Mesenchymal stem cell (in vitro differentiated cells and primary cell): ENCODE results near the gene CERS2. TPM values are rescaled to one million over a fixed set of nuclear protein-coding genes. Genes with fewer than 3 reads are reported as not detected.
A peak's percentile ranks its signal among the peaks of the same experiment; 100 is the strongest.

Source experiments
- DNase-seq: peaks from one replicate; pipeline ENCODE4 v3.0.0-alpha.2; 2013
- H2AFZ ChIP-seq: one replicate; pipeline ENCODE4 v1.6.1; 2013; ENCODE audit warnings: low read depth, mild to moderate bottlenecking, control low read depth, inconsistent platforms, low read length, moderate library complexity
- H2AK5ac ChIP-seq: 2 replicates; pipeline ENCODE4 v1.6.1; 2013; ENCODE audit warnings: low read length, moderate library complexity, mild to moderate bottlenecking, inconsistent platforms; ENCODE audit not compliant: severe bottlenecking
- H2BK120ac ChIP-seq: one replicate; pipeline ENCODE4 v1.6.1; 2013; ENCODE audit warnings: low read depth, mild to moderate bottlenecking, inconsistent platforms, low read length, moderate library complexity
- H2BK12ac ChIP-seq, 2 experiments: one replicate each; pipeline ENCODE4 v1.6.1; 2013; ENCODE audit warnings: inconsistent platforms in 2 of 2, low read length in 2 of 2, mild to moderate bottlenecking in 2 of 2, moderate library complexity in 2 of 2, control low read depth in 1 of 2
- H2BK15ac ChIP-seq: one replicate; pipeline ENCODE4 v1.6.1; 2013; ENCODE audit warnings: mild to moderate bottlenecking, low read depth, inconsistent platforms; ENCODE audit not compliant: poor library complexity, severe bottlenecking
- H2BK5ac ChIP-seq: 2 replicates; pipeline ENCODE4 v1.6.1; 2013; ENCODE audit warnings: low read depth, mild to moderate bottlenecking, low read length, control low read depth, inconsistent platforms; ENCODE audit not compliant: poor library complexity, severe bottlenecking
- H3K14ac ChIP-seq, 2 experiments: one replicate each; pipeline ENCODE4 v1.6.1; 2013; ENCODE audit warnings: inconsistent platforms in 2 of 2, low read length in 2 of 2, control low read depth in 1 of 2, mild to moderate bottlenecking in 1 of 2, moderate library complexity in 1 of 2
- H3K18ac ChIP-seq, 2 experiments: one replicate each; pipeline ENCODE4 v1.6.1; 2013; ENCODE audit warnings: inconsistent platforms in 2 of 2, low read length in 2 of 2, control low read depth in 1 of 2, low read depth in 1 of 2, mild to moderate bottlenecking in 1 of 2
- H3K23ac ChIP-seq, 2 experiments: one replicate each; pipeline ENCODE4 v1.6.1; 2013; ENCODE audit warnings: inconsistent platforms in 2 of 2, low read length in 2 of 2, mild to moderate bottlenecking in 2 of 2, moderate library complexity in 2 of 2, control low read depth in 1 of 2
- H3K27ac ChIP-seq: 2 replicates; pipeline ENCODE4 v1.5.1; 2013; ENCODE audit warnings: mild to moderate bottlenecking, moderate library complexity, low read length, control low read depth, inconsistent platforms; ENCODE audit not compliant: poor library complexity, severe bottlenecking
- H3K27me3 ChIP-seq, 2 experiments: 2 replicates each; pipeline versions ENCODE4 v1.6.1 to v1.7.0; 2013; ENCODE audit warnings: low read length in 2 of 2, mild to moderate bottlenecking in 2 of 2, moderate library complexity in 2 of 2, control low read depth in 1 of 2, inconsistent platforms in 1 of 2; ENCODE audit not compliant: control insufficient read depth in 1 of 2, insufficient read depth in 1 of 2
- H3K36me3 ChIP-seq, 2 experiments: 2 replicates each; pipeline versions ENCODE4 v1.6.1 to v1.7.0; 2013; ENCODE audit warnings: low read length in 2 of 2, control low read depth in 1 of 2, inconsistent platforms in 1 of 2, low read depth in 1 of 2, mild to moderate bottlenecking in 1 of 2; ENCODE audit not compliant: insufficient read depth in 2 of 2, control insufficient read depth in 1 of 2
- H3K4ac ChIP-seq, 2 experiments: one replicate each; pipeline ENCODE4 v1.6.1; 2013; ENCODE audit warnings: inconsistent platforms in 2 of 2, low read length in 2 of 2, mild to moderate bottlenecking in 2 of 2, moderate library complexity in 2 of 2, control low read depth in 1 of 2, low read depth in 1 of 2
- H3K4me1 ChIP-seq: 2 replicates; pipeline ENCODE4 v1.6.1; 2013; ENCODE audit warnings: low read depth, low read length, control low read depth; ENCODE audit not compliant: control insufficient read depth, insufficient read depth
- H3K4me2 ChIP-seq: 2 replicates; pipeline ENCODE4 v1.6.1; 2013; ENCODE audit warnings: low read length, mild to moderate bottlenecking, inconsistent platforms; ENCODE audit not compliant: poor library complexity, severe bottlenecking
- H3K4me3 ChIP-seq, 2 experiments: 2 replicates each; pipeline versions ENCODE4 v1.5.1 to v1.7.0; 2013; ENCODE audit warnings: low read length in 2 of 2, mild to moderate bottlenecking in 2 of 2, control low read depth in 1 of 2, low read depth in 1 of 2; ENCODE audit not compliant: insufficient read depth in 1 of 2
- H3K79me1 ChIP-seq: replicated peaks from 2 replicates; pipeline ENCODE4 v1.6.1; 2013; ENCODE audit warnings: mild to moderate bottlenecking, control low read depth, low read length, inconsistent platforms; ENCODE audit not compliant: poor library complexity, severe bottlenecking
- H3K9ac ChIP-seq: 2 replicates; pipeline ENCODE4 v1.7.0; 2013; ENCODE audit warnings: mild to moderate bottlenecking, low read length, moderate library complexity
- H3K9me3 ChIP-seq: 2 replicates; pipeline ENCODE4 v1.7.0; 2013; ENCODE audit warnings: mild to moderate bottlenecking, low read length; ENCODE audit not compliant: control insufficient read depth
- H4K8ac ChIP-seq: one replicate; pipeline ENCODE4 v1.6.1; 2013; ENCODE audit warnings: inconsistent platforms, mild to moderate bottlenecking, low read length, moderate library complexity
- H4K91ac ChIP-seq: one replicate; pipeline ENCODE4 v1.6.1; 2013; ENCODE audit warnings: mild to moderate bottlenecking, low read length, inconsistent platforms
- WGBS: methylation state at CpG from one replicate; pipeline ENCODE4 v1.1.7; 2013; ENCODE audit warnings: mixed read lengths; 5-methylcytosine and 5-hydroxymethylcytosine counted together
- polyA plus RNA-seq, 2 experiments: library from polyadenylated mRNA; stranded (reverse); fragments of 200-250 nt; gene quantifications; one replicate each; pipeline ENCODE4 v1.2.3, GENCODE V29; 2013

CERS2 gene
- polyA plus RNA-seq (2013, experiment 1 of 2): 216 TPM
- 216 TPM for polyA plus RNA-seq (2013, experiment 2 of 2)

- WGBS: 5% methylated on average over 78 of the region's 106 CpGs
- peak within 1 kb of the TSS; percentile 44 for H2AK5ac ChIP-seq
- H3K18ac ChIP-seq: peak within 1 kb of the TSS; percentile 93 to 94
- peak within 1 kb of the TSS; percentile 94 for H4K8ac ChIP-seq
- H3K4me1 ChIP-seq: peaks cover 44% of the 10 kb centered on the region
- H4K91ac ChIP-seq: peak within 1 kb of the TSS; percentile 90
- DNase-seq: peak; percentile 84
- peak within 1 kb of the TSS; percentile 88 to 91 for H3K14ac ChIP-seq
- H2BK12ac ChIP-seq: peak within 1 kb of the TSS in 1 of 2 experiments; percentile 92
- no peaks in the 10 kb centered on the region for H3K79me1 ChIP-seq
- no peaks in the 10 kb centered on the region for H3K36me3 ChIP-seq
- peak within 1 kb of the TSS; percentile 96 for H2BK5ac ChIP-seq
- peak within 1 kb of the TSS; percentile 100 for H2BK15ac ChIP-seq
- peak within 1 kb of the TSS; percentile 96 for H3K9ac ChIP-seq
- peak within 1 kb of the TSS; percentile 99 for H2BK120ac ChIP-seq
- peak within 1 kb of the TSS; percentile 88 for H3K27ac ChIP-seq
- H3K4ac ChIP-seq: peak within 1 kb of the TSS; percentile 96 to 99
- H2AFZ ChIP-seq: no peak within 1 kb of the TSS
- H3K4me2 ChIP-seq: peak within 1 kb of the TSS; percentile 85
- no peaks in the 10 kb centered on the region for H3K9me3 ChIP-seq
- H3K27me3 ChIP-seq: no peaks in the 10 kb centered on the region
- H3K23ac ChIP-seq: peak within 1 kb of the TSS; percentile 83 to 87
- H3K4me3 ChIP-seq: peak within 1 kb of the TSS; percentile 84 to 97
These were observed at the start of gene CERS2 for GRCh38 chr1:150974580-150975478. Gene CERS2 (minus strand): TSS chr1:150974835. CDS start chr1:150969090, 5,745 bp downstream.

- H2BK5ac ChIP-seq: no peak overlapping the region
- peak overlapping the region; percentile 58 for H3K27ac ChIP-seq
- no peaks in the 10 kb centered on the region for H3K9me3 ChIP-seq
- H3K23ac ChIP-seq: no peak overlapping the region
- H2AFZ ChIP-seq: no peak overlapping the region
- no peak overlapping the region for H3K4me3 ChIP-seq
- H2AK5ac ChIP-seq: no peak overlapping the region
- H3K4me2 ChIP-seq: no peak overlapping the region
- H3K18ac ChIP-seq: peak overlapping the region in 1 of 2 experiments; percentile 61
- no peak overlapping the region for H3K14ac ChIP-seq
- H4K8ac ChIP-seq: no peak overlapping the region
- H3K27me3 ChIP-seq: no peaks in the 10 kb centered on the region
- 56% methylated on average over 1 of the region's 2 CpGs for WGBS
- H4K91ac ChIP-seq: no peak overlapping the region
- no peak overlapping the region for H2BK120ac ChIP-seq
- H3K9ac ChIP-seq: no peak overlapping the region
- H3K4me1 ChIP-seq: peaks cover 7% of the 10 kb centered on the region
- H2BK15ac ChIP-seq: no peak overlapping the region
- peaks cover 0 to 9% of the 10 kb centered on the region in 2 experiments for H3K36me3 ChIP-seq
- peak; percentile 89 for DNase-seq
- peaks cover 20% of the 10 kb centered on the region for H3K79me1 ChIP-seq
- H3K4ac ChIP-seq: no peak overlapping the region
- H2BK12ac ChIP-seq: peak overlapping the region in 1 of 2 experiments; percentile 11
These were observed 38.9 kb upstream of the CERS2 start for GRCh38 chr1:151013518-151013917.

- Histone ChIP-seq H3K18ac (peak overlapping the region in 1 of 2 experiments; percentile 61), H3K36me3 (peaks cover 0 to 3% of the 10 kb centered on the region in 2 experiments), H3K4me3 (no peak overlapping the region), H2AFZ (no peak overlapping the region), H2BK15ac (no peak overlapping the region), H3K4me2 (peak overlapping the region; percentile 17), H3K27me3 (no peaks in the 10 kb centered on the region), H3K14ac (no peak overlapping the region), H3K27ac (peak overlapping the region; percentile 58), H4K8ac (no peak overlapping the region), H4K91ac (no peak overlapping the region), H3K4ac (no peak overlapping the region), H2BK12ac (peak overlapping the region in 1 of 2 experiments; percentile 11), H3K9ac (no peak overlapping the region), H2AK5ac (no peak overlapping the region), H3K4me1 (peaks cover 8% of the 10 kb centered on the region), H3K79me1 (peaks cover 22% of the 10 kb centered on the region), H2BK5ac (no peak overlapping the region), H3K9me3 (no peaks in the 10 kb centered on the region), H2BK120ac (no peak overlapping the region), H3K23ac (no peak overlapping the region)
- 96% methylated on average over 13 of the region's 14 CpGs for WGBS
- no peak for DNase-seq
These were observed 38.2 kb upstream of the CERS2 start for GRCh38 chr1:151012684-151013471.
